GM12892 (cell line): ENCODE measurements around the gene C1GALT1.

Source experiments
- POLR2A ChIP-seq: IDR thresholded peaks from 2 replicates; pipeline ENCODE4 v1.6.1; 2011; ENCODE audit warnings: low read depth, low read length, control low read depth
- POLR2AphosphoS5 ChIP-seq: IDR thresholded peaks from 2 replicates; pipeline ENCODE4 v1.6.1; 2011; ENCODE audit warnings: low read depth, low read length, control low read depth
- TAF1 ChIP-seq: IDR thresholded peaks from 2 replicates; pipeline ENCODE4 v1.6.1; 2011; ENCODE audit warnings: low read depth, mild to moderate bottlenecking, control low read depth, low read length, borderline replicate concordance

- TF ChIP-seq POLR2A (no peak), POLR2AphosphoS5 (no peak), TAF1 (no peak)
These were observed 13.0 kb upstream of the C1GALT1 start for GRCh38 chr7:7169296-7169695.
